GM12875 (cell line): ENCODE results near the gene RCOR2.

Experiments used
- H3K4me3 ChIP-seq: one replicate; pipeline ENCODE4 v1.5.1; 2011; ENCODE audit warnings: low read depth, low read length, control low read depth
- TF ChIP-seq, protein P1 (sequence below): IDR thresholded peaks from 2 replicates; pipeline ENCODE4 v1.5.1; 2011; ENCODE audit warnings: low read depth, mild to moderate bottlenecking, control low read depth, inconsistent platforms, low read length, moderate library complexity, borderline replicate concordance; ENCODE audit not compliant: insufficient read depth

The RCOR2 gene

DNA sequence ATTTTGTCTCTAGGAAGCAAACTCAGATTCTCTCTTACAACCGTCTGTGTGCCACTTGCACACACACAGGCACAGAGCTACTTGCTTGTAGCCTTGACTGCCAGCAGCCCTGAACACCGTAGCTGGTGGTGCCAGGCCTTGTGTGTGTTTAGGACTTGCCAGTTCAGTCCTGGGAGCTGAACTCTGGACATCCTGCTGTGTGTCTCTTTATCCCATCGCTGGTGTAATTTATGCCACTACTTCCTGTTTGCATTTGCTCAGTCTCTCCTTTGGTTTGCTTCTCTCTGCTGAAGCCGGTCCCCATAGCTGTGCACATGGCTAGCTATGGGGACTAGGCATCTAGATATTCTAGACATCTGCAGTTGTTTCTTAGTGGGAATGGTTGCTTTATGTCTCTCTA lies 54.0 kb downstream of the RCOR2 start:
- TF ChIP-seq, protein P1, sequence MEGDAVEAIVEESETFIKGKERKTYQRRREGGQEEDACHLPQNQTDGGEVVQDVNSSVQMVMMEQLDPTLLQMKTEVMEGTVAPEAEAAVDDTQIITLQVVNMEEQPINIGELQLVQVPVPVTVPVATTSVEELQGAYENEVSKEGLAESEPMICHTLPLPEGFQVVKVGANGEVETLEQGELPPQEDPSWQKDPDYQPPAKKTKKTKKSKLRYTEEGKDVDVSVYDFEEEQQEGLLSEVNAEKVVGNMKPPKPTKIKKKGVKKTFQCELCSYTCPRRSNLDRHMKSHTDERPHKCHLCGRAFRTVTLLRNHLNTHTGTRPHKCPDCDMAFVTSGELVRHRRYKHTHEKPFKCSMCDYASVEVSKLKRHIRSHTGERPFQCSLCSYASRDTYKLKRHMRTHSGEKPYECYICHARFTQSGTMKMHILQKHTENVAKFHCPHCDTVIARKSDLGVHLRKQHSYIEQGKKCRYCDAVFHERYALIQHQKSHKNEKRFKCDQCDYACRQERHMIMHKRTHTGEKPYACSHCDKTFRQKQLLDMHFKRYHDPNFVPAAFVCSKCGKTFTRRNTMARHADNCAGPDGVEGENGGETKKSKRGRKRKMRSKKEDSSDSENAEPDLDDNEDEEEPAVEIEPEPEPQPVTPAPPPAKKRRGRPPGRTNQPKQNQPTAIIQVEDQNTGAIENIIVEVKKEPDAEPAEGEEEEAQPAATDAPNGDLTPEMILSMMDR: no peak
- H3K4me3 ChIP-seq: no peak overlapping the region
